GM21381 (cell line): ENCODE measurements around the gene ZP3.
"Not testable (repeated sequence)": the region's sequence is repeated elsewhere in the genome, so short reads cannot be mapped to it uniquely, and the experiment has no call there.

Experiments
- ATAC-seq: cut with Tn5 transposase; IDR thresholded peaks from one replicate; pipeline ENCODE4 v1.9.1; 2021; ENCODE audit warnings: mild to moderate bottlenecking, moderate library complexity; ENCODE audit not compliant: unreplicated experiment

The ZP3 gene

DNA sequence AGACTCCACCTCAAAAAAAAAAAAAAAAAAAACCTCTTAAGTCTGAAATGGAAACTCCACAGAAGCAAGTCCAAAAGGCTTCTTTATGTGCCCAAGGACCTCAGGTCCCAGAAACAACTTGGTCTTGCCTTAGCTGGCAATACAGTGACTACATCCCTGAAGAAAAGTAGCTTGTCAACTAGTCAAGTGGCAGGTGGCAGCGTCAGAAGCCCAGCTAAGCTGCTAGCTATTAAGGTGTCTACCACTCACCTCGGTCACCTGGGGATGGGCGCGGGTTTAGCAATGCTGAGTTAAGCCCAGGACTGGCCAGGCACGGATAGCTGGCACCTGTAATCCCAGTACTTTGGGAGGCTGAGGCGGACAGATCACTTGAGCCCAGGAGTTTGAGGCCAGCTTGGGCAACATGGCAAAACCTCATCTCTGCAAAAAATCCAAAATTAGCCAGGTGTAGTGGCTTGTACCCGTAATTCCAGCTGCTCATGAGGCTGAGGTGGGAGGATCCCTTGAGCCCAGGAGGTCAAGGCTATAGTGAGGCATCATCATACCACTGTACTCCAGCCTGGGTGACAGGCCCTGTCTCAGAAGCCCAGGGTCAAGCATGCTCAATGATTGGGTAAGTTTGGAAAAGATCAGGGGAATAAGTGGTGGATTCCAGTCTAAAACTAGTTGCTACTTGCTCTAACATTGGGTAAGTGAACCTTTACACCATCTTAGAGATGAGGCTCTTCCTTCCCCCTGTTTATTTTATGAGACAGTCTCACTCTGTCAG lies 14.6 kb downstream of the ZP3 start:
- ATAC-seq, result not testable (repeated sequence)

DNA sequence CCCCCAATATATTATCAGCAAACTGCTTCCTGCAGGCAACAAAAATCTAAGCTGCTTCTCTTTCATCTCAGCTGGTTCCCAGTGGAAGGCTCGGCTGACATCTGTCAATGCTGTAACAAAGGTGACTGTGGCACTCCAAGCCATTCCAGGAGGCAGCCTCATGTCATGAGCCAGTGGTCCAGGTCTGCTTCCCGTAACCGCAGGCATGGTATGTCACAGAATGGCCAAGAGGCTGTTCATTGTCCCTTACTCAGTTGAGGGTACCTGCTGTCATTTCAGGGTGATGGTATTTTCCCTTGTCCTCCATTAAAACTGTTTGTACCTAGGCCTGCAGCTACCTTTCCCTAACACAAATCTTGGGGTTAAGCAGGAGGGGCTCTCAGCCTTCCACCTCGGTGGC lies 15.7 kb downstream of the ZP3 start:
- not testable (repeated sequence) for ATAC-seq

DNA sequence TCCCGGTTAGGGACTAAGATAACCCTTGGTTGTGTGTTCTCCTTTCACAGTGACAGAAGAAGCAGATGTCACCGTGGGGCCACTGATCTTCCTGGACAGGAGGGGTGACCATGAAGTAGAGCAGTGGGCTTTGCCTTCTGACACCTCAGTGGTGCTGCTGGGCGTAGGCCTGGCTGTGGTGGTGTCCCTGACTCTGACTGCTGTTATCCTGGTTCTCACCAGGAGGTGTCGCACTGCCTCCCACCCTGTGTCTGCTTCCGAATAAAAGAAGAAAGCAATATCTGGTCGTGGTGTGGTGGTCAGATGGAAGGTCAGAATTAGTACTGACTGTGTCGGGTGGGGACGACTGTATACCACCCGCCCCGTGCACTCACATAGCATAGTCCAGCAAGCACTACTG lies 17.0 kb downstream of the ZP3 start:
- ATAC-seq, result not testable (repeated sequence)

DNA sequence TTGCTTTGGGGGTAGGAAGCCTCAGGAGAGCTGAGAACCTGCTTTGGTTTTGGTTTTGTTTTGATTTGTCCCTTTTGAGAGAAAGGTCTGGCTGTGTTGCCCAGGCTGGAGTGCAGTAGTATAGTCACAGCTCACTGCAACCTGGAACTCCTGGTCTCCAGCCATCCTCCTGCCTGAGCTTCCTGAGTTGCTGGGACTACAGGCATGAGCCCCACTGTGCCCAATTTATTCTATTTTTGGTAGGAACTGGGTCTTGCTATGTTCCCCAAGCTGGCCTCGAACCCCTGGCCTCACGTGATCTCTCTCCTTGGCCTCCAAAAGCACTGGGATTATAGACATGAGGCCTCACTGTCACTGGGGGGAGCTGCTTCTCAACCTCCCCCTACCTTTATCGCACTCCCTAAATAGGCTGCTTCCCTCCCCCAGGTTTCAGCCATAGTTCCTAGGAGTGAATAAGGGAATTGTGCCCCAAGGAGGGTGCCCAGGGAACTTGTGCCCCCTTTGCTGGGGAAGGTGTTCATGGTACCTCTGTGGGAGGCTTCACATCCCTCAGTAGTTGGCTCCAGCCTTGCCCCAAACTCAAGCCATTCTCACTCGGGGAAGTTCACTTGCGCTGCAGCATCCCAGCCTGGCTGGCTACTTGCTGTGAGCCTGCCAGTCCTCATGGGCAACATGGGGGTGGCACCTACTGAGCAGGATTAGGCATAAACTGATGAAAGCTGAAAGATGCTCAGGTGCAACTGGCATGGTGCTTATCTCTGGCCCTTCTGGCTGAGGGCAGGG lies 18.1 kb downstream of the ZP3 start:
- not testable (repeated sequence) for ATAC-seq

DNA sequence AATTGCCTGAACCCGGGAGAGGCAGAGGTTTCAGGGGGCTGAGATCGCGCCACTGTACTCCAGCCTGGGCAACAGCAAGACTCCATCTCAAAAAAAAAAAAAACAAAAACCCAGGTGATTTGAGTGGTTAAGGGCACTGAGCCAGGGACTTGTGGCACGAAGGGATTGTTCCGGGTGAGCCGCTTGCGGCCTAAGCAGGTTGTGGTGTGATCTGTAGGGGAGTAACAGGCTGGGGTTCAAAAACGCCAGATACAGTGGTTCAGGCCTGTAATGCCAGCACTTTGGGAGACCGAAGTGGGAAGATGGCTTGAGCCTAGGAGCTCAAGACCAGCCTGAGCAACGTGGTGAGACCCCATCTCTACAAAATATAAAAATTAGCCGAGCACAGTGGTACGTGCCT lies 19.1 kb downstream of the ZP3 start:
- ATAC-seq, result peak; percentile 48

DNA sequence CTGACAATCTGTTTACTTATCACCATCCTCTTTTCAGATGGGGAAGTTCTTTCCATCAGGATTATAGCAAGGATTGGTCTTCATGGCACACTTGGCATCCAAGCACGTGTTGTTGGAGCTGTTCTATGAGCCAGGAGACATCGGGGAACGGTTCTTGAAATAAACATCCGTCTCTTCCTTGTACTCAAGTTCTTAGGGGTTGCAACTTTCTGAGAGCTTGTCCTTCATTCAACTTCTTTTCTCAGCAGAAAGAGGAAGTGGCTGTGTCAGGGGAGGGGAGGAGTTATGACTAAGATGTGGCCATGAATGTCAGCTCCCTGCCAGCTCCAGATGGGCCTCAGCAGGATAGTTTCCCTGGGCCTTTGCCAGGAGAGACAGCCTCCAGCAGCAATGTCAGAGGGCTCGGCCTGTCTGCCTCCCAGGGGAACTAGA lies 20.8 kb downstream of the ZP3 start:
- ATAC-seq, result peak; percentile 76

DNA sequence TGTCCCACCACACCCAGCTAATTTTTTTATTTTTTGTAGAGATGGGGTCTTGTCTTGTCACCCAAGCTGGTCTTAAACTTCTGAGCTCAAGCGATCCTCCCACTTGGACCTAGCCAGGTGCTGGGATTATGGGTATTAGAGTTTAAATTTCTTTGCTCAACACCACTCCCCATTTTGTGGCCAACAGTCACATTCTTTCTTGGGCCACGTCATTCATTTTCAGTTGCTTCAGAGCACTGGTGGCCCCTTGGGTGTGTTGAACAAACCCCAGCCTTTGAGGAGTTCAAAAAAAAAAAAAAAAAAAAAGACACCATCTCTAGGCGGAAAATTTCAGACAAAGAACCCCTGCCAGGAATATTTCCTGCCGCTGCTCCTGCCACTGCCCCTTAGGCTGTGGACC lies 32.3 kb downstream of the ZP3 start:
- ATAC-seq, result not testable (repeated sequence)

DNA sequence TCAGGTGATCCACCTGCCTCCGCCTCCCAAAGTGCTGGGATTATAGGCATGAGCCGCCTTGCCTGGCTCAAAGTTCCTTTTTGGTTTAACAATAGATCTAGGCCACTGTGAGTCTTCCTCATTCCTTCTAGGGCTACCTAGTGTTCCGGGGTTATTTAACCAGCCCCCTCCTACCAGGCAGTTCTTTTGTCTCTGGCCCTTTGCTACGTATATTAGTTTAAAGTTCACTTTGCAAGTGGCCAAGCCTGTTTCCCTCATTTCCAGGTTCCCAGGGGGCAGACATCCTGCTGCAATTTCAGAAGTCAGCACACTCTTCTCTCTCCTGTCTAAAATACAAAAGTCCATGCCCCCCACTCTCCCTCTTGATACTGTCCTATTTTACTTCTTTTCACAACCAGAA lies 33.8 kb downstream of the ZP3 start:
- ATAC-seq, result not testable (repeated sequence)

DNA sequence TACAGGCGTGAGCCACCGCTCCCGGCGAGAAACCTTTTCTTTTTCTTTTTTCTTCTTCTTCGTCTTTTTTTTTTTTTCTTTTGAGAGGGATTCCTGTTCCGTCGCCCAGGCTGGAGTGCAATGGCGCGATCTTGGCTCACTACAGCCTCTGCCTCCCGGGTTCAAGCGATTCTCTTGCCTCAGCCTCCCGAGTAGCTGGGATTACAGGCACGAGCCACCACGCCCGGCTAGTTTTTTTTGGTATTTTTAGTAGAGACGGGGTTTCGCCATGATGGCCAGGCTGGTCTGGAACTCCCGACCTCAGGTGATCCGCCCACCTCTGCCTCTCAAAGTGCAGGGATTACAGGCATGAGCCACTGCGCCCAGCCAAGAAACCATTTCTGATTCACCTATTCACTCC lies 36.0 kb downstream of the ZP3 start:
- ATAC-seq, result not testable (repeated sequence)

DNA sequence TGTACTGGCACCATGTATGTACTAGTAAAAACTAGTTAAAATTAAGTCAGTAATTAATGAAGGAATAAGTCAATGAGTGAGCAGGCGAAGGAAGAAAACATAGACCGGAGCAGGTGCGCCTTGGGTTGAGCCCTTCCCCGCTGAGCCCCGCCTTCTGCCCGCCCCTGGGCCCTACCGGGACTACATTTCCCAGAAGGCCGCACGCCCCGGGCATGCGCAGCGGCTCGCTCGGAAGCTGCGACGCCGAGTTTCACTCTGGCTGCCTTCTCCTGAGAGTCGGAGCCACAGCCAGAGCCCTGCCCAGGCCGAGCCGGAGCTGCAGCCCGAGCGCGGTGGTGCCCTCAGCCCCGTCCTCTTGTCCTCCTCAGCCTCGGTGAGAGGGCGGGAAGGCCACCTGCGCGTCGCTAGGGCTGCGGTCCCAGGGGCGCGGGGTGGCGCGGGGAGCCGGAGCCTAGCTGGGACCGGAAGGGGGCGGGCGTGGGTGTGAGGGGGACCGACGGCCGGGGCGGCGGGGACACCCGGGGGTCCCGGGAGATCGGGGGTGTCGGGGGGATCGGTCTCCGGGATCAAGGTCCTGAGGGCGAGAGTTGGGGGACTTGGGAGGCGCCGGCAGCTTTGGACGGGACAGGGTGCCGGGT lies 36.8 kb downstream of the ZP3 start, which contains the start of gene DTX2:
Gene DTX2 (plus strand): TSS at position 246 of the 638 bp plus-strand sequence. CDS start 18,801 bp downstream, outside the sequence.
- peak; percentile 95 for ATAC-seq

DNA sequence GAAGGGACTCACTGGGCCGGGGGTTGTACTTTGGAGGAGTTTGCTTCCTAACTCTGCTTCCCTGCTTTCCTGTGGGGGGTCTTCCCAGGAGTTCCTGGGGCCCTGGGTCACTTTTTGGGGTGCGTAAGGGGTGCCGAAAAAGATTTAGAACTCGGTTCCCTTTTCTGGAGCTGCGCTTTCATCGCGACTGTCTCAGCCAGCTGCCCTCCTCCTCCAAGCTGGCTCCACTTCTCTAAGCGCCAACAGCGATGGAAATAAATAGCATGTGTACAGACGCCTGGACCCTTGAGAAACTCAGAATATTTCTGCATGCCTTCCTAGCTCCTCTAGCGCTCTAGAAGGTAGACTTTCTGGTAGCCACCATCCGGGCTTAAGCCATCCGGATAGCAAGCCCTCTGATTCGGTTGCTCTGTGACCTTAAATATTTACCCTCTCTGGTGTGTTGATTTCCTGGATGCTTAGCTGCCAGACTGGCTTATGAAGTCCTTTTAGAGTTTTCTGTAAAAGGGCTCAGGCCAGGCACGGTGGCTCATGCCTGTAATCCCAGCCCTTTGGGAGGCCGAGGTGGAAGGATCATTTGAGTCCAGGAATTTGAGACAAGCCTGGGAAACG lies 37.6 kb downstream of the ZP3 start:
- not testable (repeated sequence) for ATAC-seq

DNA sequence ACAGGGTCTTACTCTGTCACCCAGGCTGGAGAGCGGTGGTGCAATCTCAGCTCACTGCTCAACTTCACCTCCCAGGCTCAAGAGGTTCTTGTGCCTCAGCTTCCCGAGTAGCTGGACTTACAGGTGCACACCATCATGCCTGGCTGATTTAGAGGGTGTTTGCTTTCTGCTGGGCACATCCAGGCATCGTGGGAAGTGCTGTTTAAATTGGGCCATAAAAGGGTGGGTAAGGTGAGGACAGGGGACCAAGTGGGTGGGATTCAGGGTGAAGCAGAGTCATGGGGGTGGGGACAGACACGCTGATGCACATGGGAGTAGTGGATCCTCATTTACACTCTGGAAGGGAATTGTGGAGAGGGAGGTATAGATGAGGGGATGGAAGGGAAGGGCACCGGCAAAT lies 40.2 kb downstream of the ZP3 start:
- not testable (repeated sequence) for ATAC-seq

DNA sequence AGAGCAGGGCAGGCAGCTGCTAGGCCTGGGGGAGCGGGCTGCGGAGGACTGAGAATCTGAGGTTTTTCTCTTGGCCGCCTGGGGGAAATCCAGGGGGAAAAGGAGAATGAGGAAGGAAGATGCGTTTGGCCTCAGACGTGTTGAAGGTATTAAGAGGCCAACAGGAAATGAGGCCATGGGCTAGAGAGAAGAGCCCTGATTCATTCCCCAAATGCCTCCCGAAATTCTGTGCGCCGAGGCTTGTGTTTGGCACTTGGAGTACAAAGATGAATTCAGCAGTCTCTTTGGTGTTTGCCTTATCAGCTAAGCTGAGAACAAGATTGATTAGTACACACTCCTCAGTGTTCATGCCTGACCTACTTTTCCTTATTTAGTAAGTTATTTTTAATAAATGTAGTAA lies 41.2 kb downstream of the ZP3 start:
- ATAC-seq, result not testable (repeated sequence)

DNA sequence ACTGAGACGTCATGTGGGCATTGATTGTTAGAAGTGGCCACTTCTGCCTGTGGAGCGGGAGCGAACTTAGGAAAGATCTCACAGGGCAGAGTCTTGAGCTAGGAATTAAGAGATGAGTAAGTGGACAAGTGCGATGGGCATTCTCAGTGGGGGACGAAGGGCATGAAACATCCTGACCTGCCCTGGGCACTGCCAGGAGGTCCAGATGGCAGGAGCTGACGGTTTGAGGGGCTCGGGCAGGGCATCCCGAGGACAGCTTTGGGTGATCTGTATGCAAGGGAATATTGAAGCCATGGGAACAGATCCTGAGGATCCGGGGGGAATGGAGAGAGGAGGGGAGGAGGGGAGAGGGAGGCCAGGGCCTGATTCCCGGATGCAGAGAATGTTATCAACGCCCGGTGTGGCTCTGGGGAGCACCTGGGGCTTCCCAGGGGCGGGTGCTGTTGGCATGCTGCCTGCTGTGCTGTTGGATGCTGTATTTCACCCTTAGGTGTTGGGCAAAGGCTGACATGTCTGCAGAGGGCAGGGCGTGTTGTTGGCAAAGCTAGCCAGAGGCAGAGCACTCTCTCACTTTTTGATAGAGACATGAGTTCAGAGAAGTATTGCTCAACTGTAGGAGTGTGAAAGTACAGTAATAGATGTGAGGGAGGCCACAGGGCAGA lies 43.1 kb downstream of the ZP3 start:
- peak; percentile 50 for ATAC-seq

DNA sequence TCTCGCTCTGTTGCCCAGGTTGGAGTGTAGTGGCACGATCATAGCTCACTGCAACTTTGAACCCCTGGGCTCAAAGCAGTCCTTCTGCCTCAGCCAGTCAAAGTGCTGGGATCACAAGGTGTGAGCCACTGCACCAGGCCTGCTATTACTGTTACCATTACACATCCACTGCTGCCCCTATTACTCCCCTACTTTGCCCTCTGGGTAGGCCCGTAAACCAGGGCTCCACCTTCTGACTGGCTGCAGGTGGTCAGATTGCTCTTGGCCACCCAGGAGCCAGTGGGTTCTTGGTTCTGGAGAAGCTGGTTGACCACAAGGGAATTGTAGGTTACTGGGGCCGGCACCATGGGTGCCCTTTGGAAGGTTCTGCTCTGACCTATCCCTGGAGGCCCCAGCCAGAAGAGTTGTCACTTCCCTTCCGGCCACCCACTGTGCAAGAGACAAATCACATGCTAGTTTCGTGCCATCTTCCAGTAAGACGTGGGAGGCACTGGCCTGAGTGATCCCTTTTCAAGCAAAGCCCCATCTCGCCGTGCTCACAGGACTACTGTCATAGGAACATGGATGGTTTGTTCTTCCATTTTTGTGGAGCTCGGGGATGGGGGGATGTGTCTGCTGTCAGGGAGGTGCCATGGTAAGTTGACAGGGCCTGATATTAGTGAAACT lies 46.9 kb downstream of the ZP3 start:
- ATAC-seq, result not testable (repeated sequence)

DNA sequence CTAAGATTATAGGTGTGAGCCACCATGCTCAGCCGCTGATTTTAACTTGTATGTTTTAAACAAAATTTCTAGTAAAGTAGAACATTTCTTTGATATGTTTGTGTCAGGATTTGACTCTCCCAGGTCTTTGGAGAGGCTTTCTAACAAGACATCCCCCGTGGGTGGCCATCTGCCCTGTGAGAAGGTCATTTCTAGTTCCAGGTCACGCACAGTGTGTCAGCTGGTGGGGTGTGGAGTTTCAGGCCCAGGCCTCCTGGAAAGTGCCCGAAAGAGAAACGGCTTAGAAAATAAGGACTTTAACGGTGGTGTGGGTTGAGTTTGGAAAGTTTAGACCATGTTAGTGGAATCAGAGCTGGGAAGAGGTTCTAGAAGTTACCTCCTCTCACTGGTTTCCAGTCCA lies 48.3 kb downstream of the ZP3 start:
- not testable (repeated sequence) for ATAC-seq

DNA sequence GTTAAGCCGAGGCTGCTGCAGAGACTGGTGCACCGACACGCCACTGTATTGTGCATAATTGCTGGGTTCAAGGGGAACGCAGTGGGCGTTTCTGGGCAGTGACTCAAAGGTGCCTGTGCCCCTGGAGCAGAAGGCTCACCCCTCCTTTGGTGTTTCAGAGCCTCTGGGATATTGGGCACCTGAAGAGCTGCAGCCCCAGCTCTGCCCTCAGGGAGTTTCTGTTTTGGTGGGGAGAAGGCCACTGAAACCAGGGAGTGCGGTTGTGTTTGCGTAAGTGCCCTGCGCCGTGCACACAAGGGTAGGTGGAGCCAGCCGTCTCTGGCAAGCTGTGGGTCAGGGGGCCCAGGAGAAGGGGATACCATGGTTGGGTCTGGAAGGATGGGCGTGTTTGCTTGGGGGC lies 51.5 kb downstream of the ZP3 start:
- ATAC-seq, result not testable (repeated sequence)

DNA sequence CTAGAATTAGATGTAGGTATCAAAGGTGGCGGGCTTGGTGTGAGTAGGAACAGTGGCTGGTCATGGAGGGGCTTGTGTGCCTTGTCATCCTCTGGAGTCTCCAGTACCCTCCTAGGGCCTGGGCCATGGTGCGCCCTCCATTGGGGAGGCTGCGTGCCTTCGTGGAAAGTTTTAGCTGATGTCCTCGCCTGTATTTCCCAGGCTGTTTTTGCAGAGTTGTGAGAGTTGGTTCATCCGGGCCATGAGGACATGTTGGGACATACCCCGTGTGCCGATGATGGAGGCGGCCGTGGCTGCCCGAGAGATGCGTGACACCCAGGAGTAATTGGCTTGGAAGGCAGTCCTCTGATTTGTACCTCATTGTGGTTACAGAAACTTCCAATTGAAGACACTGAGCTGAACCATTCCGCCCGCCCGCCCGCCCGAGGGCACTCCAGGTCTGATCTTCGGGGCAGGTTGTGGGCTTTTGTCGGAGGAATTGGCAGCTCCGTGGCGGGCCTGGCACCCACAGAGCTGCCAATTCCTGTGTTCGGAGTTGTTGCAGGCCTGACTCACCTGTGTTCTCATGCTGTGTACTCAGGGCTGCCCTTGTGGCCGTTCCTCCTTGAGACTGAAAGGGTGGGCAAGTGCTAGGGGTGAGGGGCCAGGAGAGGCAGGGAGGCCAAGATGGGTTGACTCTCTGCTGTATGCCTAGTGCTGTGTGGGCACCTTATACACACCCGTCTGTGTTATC lies 52.2 kb downstream of the ZP3 start:
- ATAC-seq, result not testable (repeated sequence)

DNA sequence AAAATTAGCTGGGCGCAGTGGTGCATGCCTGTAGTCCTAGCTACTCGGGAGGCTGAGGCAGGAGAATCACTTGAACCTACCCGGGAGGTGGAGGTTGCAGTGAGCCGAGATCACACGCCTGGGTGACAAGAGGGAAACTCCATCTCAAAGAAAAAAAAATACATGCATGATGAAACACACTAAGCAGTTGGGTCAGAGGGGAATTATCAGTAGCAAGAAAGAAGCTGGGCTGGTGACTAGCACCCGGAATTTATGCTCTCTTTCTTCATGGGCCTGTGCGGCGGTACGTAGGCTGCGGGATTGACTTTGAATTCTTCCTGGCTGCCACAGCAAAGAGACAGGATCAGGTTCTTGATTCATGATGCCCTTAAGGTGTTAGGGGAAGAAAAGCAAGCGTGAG lies 54.9 kb downstream of the ZP3 start:
- not testable (repeated sequence) for ATAC-seq
